22Rv1 (cell line): ENCODE measurements around the gene ZNF382.
"Not testable (repeated sequence)": the region's sequence is repeated elsewhere in the genome, so short reads cannot be mapped to it uniquely, and the experiment has no call there.

Experiments
- H3K27ac ChIP-seq: fragments of 450-650 bp; 2 replicates; pipeline ENCODE4 v1.5.1; 2017
- ZFX ChIP-seq: fragments of 450-650 bp; IDR thresholded peaks from 2 replicates; pipeline ENCODE4 v1.6.1; 2017; ENCODE audit warnings: antibody characterized with exemption, borderline replicate concordance
- TF ChIP-seq, protein P1 (sequence below): fragments of 450-650 bp; IDR thresholded peaks from 2 replicates; pipeline ENCODE4 v1.5.1; 2017; ENCODE audit warnings: mild to moderate bottlenecking

The ZNF382 gene

GRCh38 chr19:36577271-36577996 lies 27.7 kb upstream of the ZNF382 start:
- no peak overlapping the region for H3K27ac ChIP-seq
- no peak for TF ChIP-seq ZFX
- TF ChIP-seq, protein P1, sequence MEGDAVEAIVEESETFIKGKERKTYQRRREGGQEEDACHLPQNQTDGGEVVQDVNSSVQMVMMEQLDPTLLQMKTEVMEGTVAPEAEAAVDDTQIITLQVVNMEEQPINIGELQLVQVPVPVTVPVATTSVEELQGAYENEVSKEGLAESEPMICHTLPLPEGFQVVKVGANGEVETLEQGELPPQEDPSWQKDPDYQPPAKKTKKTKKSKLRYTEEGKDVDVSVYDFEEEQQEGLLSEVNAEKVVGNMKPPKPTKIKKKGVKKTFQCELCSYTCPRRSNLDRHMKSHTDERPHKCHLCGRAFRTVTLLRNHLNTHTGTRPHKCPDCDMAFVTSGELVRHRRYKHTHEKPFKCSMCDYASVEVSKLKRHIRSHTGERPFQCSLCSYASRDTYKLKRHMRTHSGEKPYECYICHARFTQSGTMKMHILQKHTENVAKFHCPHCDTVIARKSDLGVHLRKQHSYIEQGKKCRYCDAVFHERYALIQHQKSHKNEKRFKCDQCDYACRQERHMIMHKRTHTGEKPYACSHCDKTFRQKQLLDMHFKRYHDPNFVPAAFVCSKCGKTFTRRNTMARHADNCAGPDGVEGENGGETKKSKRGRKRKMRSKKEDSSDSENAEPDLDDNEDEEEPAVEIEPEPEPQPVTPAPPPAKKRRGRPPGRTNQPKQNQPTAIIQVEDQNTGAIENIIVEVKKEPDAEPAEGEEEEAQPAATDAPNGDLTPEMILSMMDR: no peak

- TF ChIP-seq, protein P1: no peak
- TF ChIP-seq ZFX: no peak
- no peak overlapping the region for H3K27ac ChIP-seq
These were observed 25.9 kb upstream of the ZNF382 start for GRCh38 chr19:36579255-36579654.

GRCh38 chr19:36602681-36603080 lies 2.4 kb upstream of the ZNF382 start:
- H3K27ac ChIP-seq: not testable (repeated sequence)

- TF ChIP-seq, protein P1: no peak
- TF ChIP-seq ZFX: no peak
- peak overlapping the region; percentile 47 for H3K27ac ChIP-seq
These were observed 435 bp upstream of the ZNF382 start for GRCh38 chr19:36604656-36605100.

- H3K27ac ChIP-seq: peak overlapping the region; percentile 47
These were observed 865 bp downstream of the ZNF382 start for GRCh38 chr19:36605877-36606478.

GRCh38 chr19:36627057-36627456 lies 21.9 kb downstream of the ZNF382 start:
- TF ChIP-seq, protein P1: no peak
- no peak for TF ChIP-seq ZFX
- no peak overlapping the region for H3K27ac ChIP-seq

More at GRCh38 chr19:36605877-36606478, 865 bp downstream of the ZNF382 start:
- TF ChIP-seq, protein P1: no peak
- no peak for TF ChIP-seq ZFX

DNA sequence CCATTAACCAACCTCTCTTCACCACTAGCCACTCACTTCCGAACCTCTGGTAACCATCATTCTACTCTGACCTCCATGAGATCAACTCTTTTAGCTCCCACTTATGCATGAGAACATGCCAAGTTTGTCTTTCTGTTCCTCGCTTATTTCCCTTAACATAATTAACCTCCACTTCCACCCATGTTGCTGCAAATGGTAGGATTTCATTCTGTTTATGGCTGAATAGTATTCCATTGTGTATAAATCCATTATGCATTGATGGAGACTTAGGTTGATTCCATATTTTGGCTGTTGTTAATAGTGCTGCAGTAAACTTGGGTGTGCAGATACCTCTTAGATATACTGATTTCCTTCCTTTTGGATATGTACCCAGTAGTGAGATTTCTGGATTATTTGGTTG lies 30.2 kb downstream of the ZNF382 start:
- TF ChIP-seq ZFX: no peak
- TF ChIP-seq, protein P1: no peak
- no peak overlapping the region for H3K27ac ChIP-seq
